HepG2 (cell line): Measurements from ENCODE around the gene HOXA10. TPM values are rescaled to one million over a fixed set of nuclear protein-coding genes. Genes with fewer than 3 reads are reported as not detected.
A peak's percentile ranks its signal among the peaks of the same experiment; 100 is the strongest.

Experiments used
- CBX2 ChIP-seq, 2 experiments: fragments of 200-600 bp in 1 of 2; sonication (generic); formaldehyde crosslinking in 1 of 2; IDR thresholded peaks; 2 replicates each; pipeline versions ENCODE4 v1.7.0 to v1.8.1; 2018 to 2022; ENCODE audit warnings: low read depth in 2 of 2, low read length in 1 of 2, mild to moderate bottlenecking in 1 of 2, missing genetic modification reagents in 1 of 2
- FOXC1 ChIP-seq: sonication (generic); formaldehyde crosslinking; IDR thresholded peaks from 2 replicates; pipeline ENCODE4 v1.8.0; 2022; ENCODE audit warnings: mild to moderate bottlenecking, missing genetic modification reagents, borderline replicate concordance
- HDAC2 ChIP-seq: sonication (generic); formaldehyde crosslinking; IDR thresholded peaks from 2 replicates; pipeline ENCODE4 v1.4.0; 2020; ENCODE audit warnings: missing genetic modification reagents
- HNRNPL ChIP-seq: fragments of 200-400 bp; formaldehyde crosslinking; IDR thresholded peaks from 2 replicates; pipeline ENCODE4 v1.6.1; 2017; ENCODE audit warnings: mild to moderate bottlenecking, low read depth, low read length
- IRF9 ChIP-seq: sonication (generic); formaldehyde crosslinking; IDR thresholded peaks from 2 replicates; pipeline ENCODE4 v1.8.0; 2022; ENCODE audit warnings: missing genetic modification reagents, mild to moderate bottlenecking, borderline replicate concordance
- LCORL ChIP-seq, 2 experiments: fragments of 450-650 bp in 1 of 2; sonication (generic) in 1 of 2; formaldehyde crosslinking in 1 of 2; IDR thresholded peaks; 2 replicates each; pipeline versions ENCODE4 v1.5.0 to v1.6.1; 2017 to 2020; ENCODE audit warnings: antibody characterized with exemption in 1 of 2, missing genetic modification reagents in 1 of 2
- NFKBIZ ChIP-seq: IDR thresholded peaks from 2 replicates; pipeline ENCODE4 v1.6.1; 2018; ENCODE audit warnings: missing genetic modification reagents, missing compliant biosample characterization
- NONO ChIP-seq, 2 experiments: fragments of 450-650 bp in 1 of 2; sonication (generic) in 1 of 2; formaldehyde crosslinking in 1 of 2; IDR thresholded peaks in 1 of 2; conservative IDR thresholded peaks in 1 of 2; 2 replicates each; pipeline versions ENCODE4 v1.6.1 to v1.8.0; 2017 to 2022; ENCODE audit warnings: mild to moderate bottlenecking in 1 of 2, missing genetic modification reagents in 1 of 2, moderate library complexity in 1 of 2
- NRL ChIP-seq: sonication (generic); formaldehyde crosslinking; IDR thresholded peaks from 2 replicates; pipeline ENCODE4 v1.5.0; 2020; ENCODE audit warnings: missing genetic modification reagents, mild to moderate bottlenecking, moderate library complexity, borderline replicate concordance
- POLR2AphosphoS5 ChIP-seq: IDR thresholded peaks from 2 replicates; pipeline ENCODE4 v1.6.1; 2012; ENCODE audit warnings: low read depth, low read length
- RAD21 ChIP-seq: fragments of 450-650 bp; formaldehyde crosslinking; IDR thresholded peaks from 2 replicates; pipeline ENCODE4 v1.5.0; 2020; ENCODE audit warnings: mild to moderate bottlenecking
- RBFOX2 ChIP-seq: fragments of 200-400 bp; formaldehyde crosslinking; IDR thresholded peaks from 2 replicates; pipeline ENCODE4 v1.6.1; 2017; ENCODE audit warnings: low read depth, mild to moderate bottlenecking, low read length
- ZFY ChIP-seq: sonication (generic); formaldehyde crosslinking; IDR thresholded peaks from 2 replicates; pipeline ENCODE4 v1.4.0; 2020; ENCODE audit warnings: missing genetic modification reagents
- ZNF446 ChIP-seq: sonication (generic); formaldehyde crosslinking; IDR thresholded peaks from 2 replicates; pipeline ENCODE4 v1.5.0; 2020; ENCODE audit warnings: mild to moderate bottlenecking, missing genetic modification reagents
- ZNF773 ChIP-seq: sonication (generic); formaldehyde crosslinking; IDR thresholded peaks from 2 replicates; pipeline ENCODE4 v1.4.0; 2020; ENCODE audit warnings: missing genetic modification reagents, borderline replicate concordance
- ZNF776 ChIP-seq: sonication (generic); formaldehyde crosslinking; IDR thresholded peaks from 2 replicates; pipeline ENCODE4 v1.4.0; 2020; ENCODE audit warnings: mild to moderate bottlenecking, missing genetic modification reagents
- ZSCAN31 ChIP-seq: sonication (generic); formaldehyde crosslinking; IDR thresholded peaks from 2 replicates; pipeline ENCODE4 v1.5.0; 2020; ENCODE audit warnings: low read depth, mild to moderate bottlenecking, missing genetic modification reagents
- polyA plus RNA-seq, 8 experiments: library from polyadenylated mRNA; depleted of rRNA in 3 of 8; stranded (reverse) in 7 of 8; unstranded in 1 of 8; fragments of >200 nt; fragmentation: Illumina TruSeq in 4 of 8; extraction: Trizol in 4 of 8; gene quantifications; 2 replicates each; pipeline versions ENCODE4 v1.2.1 to v1.2.3, GENCODE V29; 2011 to 2016; ENCODE audit warnings: low read depth in 4 of 8, missing spikeins in 1 of 8, mixed read lengths in 1 of 8; ENCODE audit not compliant: insufficient read depth in 1 of 8
- total RNA-seq, 5 experiments: library from RNA; depleted of rRNA; stranded (reverse); fragments of >200 nt; fragmentation: Illumina TruSeq; extraction: Trizol; gene quantifications; 2 replicates each; pipeline ENCODE4 v1.2.3, GENCODE V29; 2016; ENCODE audit warnings: low read depth in 1 of 5
- TF ChIP-seq, protein P1 (sequence below): sonication (generic); formaldehyde crosslinking; IDR thresholded peaks from 2 replicates; pipeline ENCODE4 v1.9.0; 2021; ENCODE audit warnings: mild to moderate bottlenecking, missing genetic modification reagents
- TF ChIP-seq, protein P2 (sequence below): sonication (generic); formaldehyde crosslinking; IDR thresholded peaks from 2 replicates; pipeline ENCODE4 v1.5.0; 2020; ENCODE audit warnings: missing genetic modification reagents, mild to moderate bottlenecking, borderline replicate concordance
- TF ChIP-seq, protein P3 (sequence below): sonication (generic); formaldehyde crosslinking; IDR thresholded peaks from 2 replicates; pipeline ENCODE4 v1.5.0; 2020; ENCODE audit warnings: missing genetic modification reagents

Gene HOXA10
- total and polyA plus RNA-seq, 2 of the 13 experiments (the other 11 are each of a cell fraction or from before 2014, with no cell fraction given), result not detected

DNA sequence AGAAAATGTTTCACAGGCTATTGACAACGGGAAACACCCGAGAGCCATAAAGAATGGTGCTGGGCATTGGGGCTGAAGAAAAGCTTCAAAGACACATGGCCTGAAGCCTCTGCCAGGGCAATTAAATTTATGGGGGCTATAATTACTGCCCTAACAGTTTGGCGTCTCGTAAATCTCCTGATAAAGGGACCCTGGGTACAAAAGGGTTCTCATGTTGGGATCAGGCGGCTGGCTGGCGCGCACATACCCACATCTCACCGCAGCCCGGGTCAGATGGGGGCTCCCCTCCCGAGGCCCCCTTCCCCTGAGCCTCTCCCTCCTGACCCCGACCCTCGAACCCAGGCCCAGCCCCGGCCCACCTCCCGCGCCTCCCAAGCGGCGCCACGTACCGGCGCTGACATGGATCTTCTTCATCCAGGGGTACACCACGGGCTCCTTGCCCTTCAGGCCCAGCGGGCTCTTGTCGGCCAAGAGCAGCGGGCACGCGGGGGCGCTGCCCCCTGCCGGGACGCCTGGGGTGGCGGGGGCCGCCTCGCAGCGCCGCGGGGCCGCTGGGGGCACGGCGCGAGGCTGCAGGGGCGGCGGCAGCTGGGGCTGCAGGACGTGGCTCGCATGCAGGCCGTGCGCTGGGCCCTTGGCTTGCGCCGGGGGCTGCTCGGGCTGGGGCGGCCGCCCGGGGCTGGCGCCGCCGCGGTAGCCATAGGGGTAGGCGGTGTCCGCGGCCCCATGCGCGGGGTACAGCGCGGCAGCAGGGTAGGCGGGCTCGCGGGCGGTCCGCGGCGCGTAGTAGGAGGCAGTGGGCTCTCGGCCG is 44.2 kb downstream of the HOXA10 start (continued):
- TF ChIP-seq, protein P1, sequence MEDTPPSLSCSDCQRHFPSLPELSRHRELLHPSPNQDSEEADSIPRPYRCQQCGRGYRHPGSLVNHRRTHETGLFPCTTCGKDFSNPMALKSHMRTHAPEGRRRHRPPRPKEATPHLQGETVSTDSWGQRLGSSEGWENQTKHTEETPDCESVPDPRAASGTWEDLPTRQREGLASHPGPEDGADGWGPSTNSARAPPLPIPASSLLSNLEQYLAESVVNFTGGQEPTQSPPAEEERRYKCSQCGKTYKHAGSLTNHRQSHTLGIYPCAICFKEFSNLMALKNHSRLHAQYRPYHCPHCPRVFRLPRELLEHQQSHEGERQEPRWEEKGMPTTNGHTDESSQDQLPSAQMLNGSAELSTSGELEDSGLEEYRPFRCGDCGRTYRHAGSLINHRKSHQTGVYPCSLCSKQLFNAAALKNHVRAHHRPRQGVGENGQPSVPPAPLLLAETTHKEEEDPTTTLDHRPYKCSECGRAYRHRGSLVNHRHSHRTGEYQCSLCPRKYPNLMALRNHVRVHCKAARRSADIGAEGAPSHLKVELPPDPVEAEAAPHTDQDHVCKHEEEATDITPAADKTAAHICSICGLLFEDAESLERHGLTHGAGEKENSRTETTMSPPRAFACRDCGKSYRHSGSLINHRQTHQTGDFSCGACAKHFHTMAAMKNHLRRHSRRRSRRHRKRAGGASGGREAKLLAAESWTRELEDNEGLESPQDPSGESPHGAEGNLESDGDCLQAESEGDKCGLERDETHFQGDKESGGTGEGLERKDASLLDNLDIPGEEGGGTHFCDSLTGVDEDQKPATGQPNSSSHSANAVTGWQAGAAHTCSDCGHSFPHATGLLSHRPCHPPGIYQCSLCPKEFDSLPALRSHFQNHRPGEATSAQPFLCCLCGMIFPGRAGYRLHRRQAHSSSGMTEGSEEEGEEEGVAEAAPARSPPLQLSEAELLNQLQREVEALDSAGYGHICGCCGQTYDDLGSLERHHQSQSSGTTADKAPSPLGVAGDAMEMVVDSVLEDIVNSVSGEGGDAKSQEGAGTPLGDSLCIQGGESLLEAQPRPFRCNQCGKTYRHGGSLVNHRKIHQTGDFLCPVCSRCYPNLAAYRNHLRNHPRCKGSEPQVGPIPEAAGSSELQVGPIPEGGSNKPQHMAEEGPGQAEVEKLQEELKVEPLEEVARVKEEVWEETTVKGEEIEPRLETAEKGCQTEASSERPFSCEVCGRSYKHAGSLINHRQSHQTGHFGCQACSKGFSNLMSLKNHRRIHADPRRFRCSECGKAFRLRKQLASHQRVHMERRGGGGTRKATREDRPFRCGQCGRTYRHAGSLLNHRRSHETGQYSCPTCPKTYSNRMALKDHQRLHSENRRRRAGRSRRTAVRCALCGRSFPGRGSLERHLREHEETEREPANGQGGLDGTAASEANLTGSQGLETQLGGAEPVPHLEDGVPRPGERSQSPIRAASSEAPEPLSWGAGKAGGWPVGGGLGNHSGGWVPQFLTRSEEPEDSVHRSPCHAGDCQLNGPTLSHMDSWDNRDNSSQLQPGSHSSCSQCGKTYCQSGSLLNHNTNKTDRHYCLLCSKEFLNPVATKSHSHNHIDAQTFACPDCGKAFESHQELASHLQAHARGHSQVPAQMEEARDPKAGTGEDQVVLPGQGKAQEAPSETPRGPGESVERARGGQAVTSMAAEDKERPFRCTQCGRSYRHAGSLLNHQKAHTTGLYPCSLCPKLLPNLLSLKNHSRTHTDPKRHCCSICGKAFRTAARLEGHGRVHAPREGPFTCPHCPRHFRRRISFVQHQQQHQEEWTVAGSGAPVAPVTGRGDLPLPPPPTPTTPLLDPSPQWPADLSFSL (CRISPR knock-in tag), result no peak
- TF ChIP-seq ZNF773 (no peak), ZSCAN31 (CRISPR knock-in tag) (no peak), ZNF776 (no peak), ZFY (peak; percentile 70), ZNF446 (CRISPR knock-in tag) (no peak), FOXC1 (CRISPR knock-in tag) (peak; percentile 55; the same call in 1 of the 2 replicates), HDAC2 (no peak), LCORL (IDR thresholded peaks at IDR 0.05) (no peak), LCORL (CRISPR knock-in tag; IDR thresholded peaks at IDR 0.05) (no peak), RAD21 (CRISPR knock-in tag) (0 out of 2 replicates have a peak, but pooled peaks have one; percentile 54), POLR2AphosphoS5 (no peak), IRF9 (CRISPR knock-in tag) (no peak), CBX2 (IDR thresholded peaks at IDR 0.05; ENCODE audit: low read depth, low read length) (no peak), CBX2 (CRISPR knock-in tag; IDR thresholded peaks at IDR 0.05; ENCODE audit: low read depth) (no peak), NRL (CRISPR knock-in tag) (no peak), NFKBIZ (CRISPR knock-in tag) (no peak), HNRNPL (peak; percentile 80), NONO (IDR thresholded peaks at IDR 0.05) (no peak), NONO (CRISPR knock-in tag; conservative IDR thresholded peaks at IDR 0.05) (0 out of 2 replicates have a peak, but pooled peaks have one; percentile 33), RBFOX2 (peak; percentile 34; the same call in 1 of the 2 replicates)
- TF ChIP-seq, protein P2, sequence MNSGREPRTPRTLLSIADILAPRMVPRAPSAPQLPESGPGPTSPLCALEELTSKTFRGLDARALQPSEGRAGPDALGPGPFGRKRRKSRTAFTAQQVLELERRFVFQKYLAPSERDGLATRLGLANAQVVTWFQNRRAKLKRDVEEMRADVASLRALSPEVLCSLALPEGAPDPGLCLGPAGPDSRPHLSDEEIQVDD (CRISPR knock-in tag), result no peak
- TF ChIP-seq, protein P3, sequence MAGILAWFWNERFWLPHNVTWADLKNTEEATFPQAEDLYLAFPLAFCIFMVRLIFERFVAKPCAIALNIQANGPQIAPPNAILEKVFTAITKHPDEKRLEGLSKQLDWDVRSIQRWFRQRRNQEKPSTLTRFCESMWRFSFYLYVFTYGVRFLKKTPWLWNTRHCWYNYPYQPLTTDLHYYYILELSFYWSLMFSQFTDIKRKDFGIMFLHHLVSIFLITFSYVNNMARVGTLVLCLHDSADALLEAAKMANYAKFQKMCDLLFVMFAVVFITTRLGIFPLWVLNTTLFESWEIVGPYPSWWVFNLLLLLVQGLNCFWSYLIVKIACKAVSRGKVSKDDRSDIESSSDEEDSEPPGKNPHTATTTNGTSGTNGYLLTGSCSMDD, result no peak
